Muscle of leg (tissue), 11 donors: ENCODE measurements around the gene ZBTB34. TPM values are rescaled to one million over a fixed set of nuclear protein-coding genes. Genes with fewer than 3 reads are reported as not detected.

ENCODE experiments used
- DNase-seq: peaks from one replicate; pipeline ENCODE4 v3.0.0; 2013
- H3K27ac ChIP-seq: one replicate; pipeline ENCODE4 v1.5.1; 2013; ENCODE audit warnings: mild to moderate bottlenecking, low read length, control low read depth
- H3K27me3 ChIP-seq: one replicate; pipeline ENCODE4 v1.6.1; 2013; ENCODE audit warnings: low read length; ENCODE audit not compliant: control insufficient read depth, insufficient read depth
- H3K36me3 ChIP-seq: one replicate; pipeline ENCODE4 v1.6.1; 2013; ENCODE audit warnings: low read length; ENCODE audit not compliant: control insufficient read depth, insufficient read depth
- H3K4me1 ChIP-seq: one replicate; pipeline ENCODE4 v1.6.1; 2013; ENCODE audit warnings: low read length; ENCODE audit not compliant: control insufficient read depth, insufficient read depth
- H3K4me3 ChIP-seq: one replicate; pipeline ENCODE4 v1.5.1; 2013; ENCODE audit warnings: low read length, control low read depth
- H3K9me3 ChIP-seq: replicated peaks from 2 replicates; pipeline ENCODE4 v1.6.1; 2013; ENCODE audit warnings: low read depth, low read length; ENCODE audit not compliant: control insufficient read depth
- WGBS: methylation state at CpG from one replicate; pipeline ENCODE4 v1.1.5; 2013; ENCODE audit warnings: missing lambda C conversion rate; ENCODE audit not compliant: insufficient coverage; 5-methylcytosine and 5-hydroxymethylcytosine counted together
- polyA plus RNA-seq, 8 donors: library from polyadenylated mRNA; unstranded; fragments of 120-200 nt; gene quantifications; one replicate each; pipeline versions ENCODE4 v1.2.1 to v1.2.3, GENCODE V29; 2013; ENCODE audit warnings: inconsistent platforms in 1 of 8, low replicate concordance in 1 of 8; ENCODE audit not compliant: insufficient read length in 8 of 8, insufficient read depth in 1 of 8
- total RNA-seq: library from RNA; stranded (reverse); fragments of 120-200 nt; gene quantifications from one replicate; pipeline ENCODE4 v1.2.4, GENCODE V29; 2013

Gene ZBTB34
- total and polyA plus RNA-seq, 9 donors, result 8.4 to 13.7 (median 10.3) TPM

- Histone ChIP-seq H3K27ac (no peak overlapping the region), H3K4me1 (peaks cover 5% of the 10 kb centered on the region), H3K36me3 (peaks cover 16% of the 10 kb centered on the region), H3K9me3 (no peaks in the 10 kb centered on the region), H3K4me3 (no peak overlapping the region), H3K27me3 (no peaks in the 10 kb centered on the region)
- WGBS, result 75% methylated on average over 4 of the region's 6 CpGs
- no peak for DNase-seq
Measured at GRCh38 chr9:126885131-126885641, 24.7 kb downstream of the ZBTB34 start.

- Histone ChIP-seq H3K4me3 (no peak overlapping the region), H3K9me3 (no peaks in the 10 kb centered on the region), H3K4me1 (peaks cover 2% of the 10 kb centered on the region), H3K27ac (no peak overlapping the region), H3K27me3 (no peaks in the 10 kb centered on the region), H3K36me3 (peaks cover 9% of the 10 kb centered on the region)
- WGBS, result 42% methylated on average over 15 of the region's 23 CpGs
- no peak for DNase-seq
Measured at GRCh38 chr9:126886034-126886822, 25.8 kb downstream of the ZBTB34 start.

- DNase-seq, result no peak
- no peak overlapping the region for H3K27ac ChIP-seq
- no peaks in the 10 kb centered on the region for H3K9me3 ChIP-seq
- H3K4me3 ChIP-seq, result no peak overlapping the region
- peaks cover 2% of the 10 kb centered on the region for H3K4me1 ChIP-seq
- H3K36me3 ChIP-seq, result peaks cover 9% of the 10 kb centered on the region
- WGBS, result 85% methylated on average over 10 of the region's 10 CpGs
- H3K27me3 ChIP-seq, result no peaks in the 10 kb centered on the region
Measured at GRCh38 chr9:126886897-126887296, 26.5 kb downstream of the ZBTB34 start.

- no CpG with 5 or more reads among the region's 3 CpGs for WGBS
- Histone ChIP-seq H3K36me3 (no peaks in the 10 kb centered on the region), H3K27ac (no peak overlapping the region), H3K9me3 (no peaks in the 10 kb centered on the region), H3K27me3 (no peaks in the 10 kb centered on the region), H3K4me3 (no peak overlapping the region), H3K4me1 (no peaks in the 10 kb centered on the region)
- DNase-seq, result no peak
Measured at GRCh38 chr9:126891676-126892075, 31.2 kb downstream of the ZBTB34 start.

GRCh38 chr9:126893079-126893478, 32.6 kb downstream of the ZBTB34 start:
- Histone ChIP-seq H3K9me3 (no peaks in the 10 kb centered on the region), H3K36me3 (no peaks in the 10 kb centered on the region), H3K4me3 (no peak overlapping the region), H3K4me1 (no peaks in the 10 kb centered on the region), H3K27me3 (no peaks in the 10 kb centered on the region), H3K27ac (no peak overlapping the region)
- 31% methylated on average over 5 of the region's 5 CpGs for whole genome bisulfite sequencing
- DNase-seq, result no peak

GRCh38 chr9:126894052-126894603, 33.7 kb downstream of the ZBTB34 start:
- 64% methylated on average over 4 of the region's 4 CpGs for WGBS

GRCh38 chr9:126902210-126902609, 41.8 kb downstream of the ZBTB34 start:
- H3K36me3 ChIP-seq, result no peaks in the 10 kb centered on the region
- H3K27ac ChIP-seq, result no peak overlapping the region
- H3K27me3 ChIP-seq, result peaks cover 2% of the 10 kb centered on the region
- 83% methylated on average over 1 of the region's 3 CpGs for WGBS
- H3K9me3 ChIP-seq, result peaks cover 8% of the 10 kb centered on the region
- H3K4me3 ChIP-seq, result no peak overlapping the region
- no peak for DNase-seq
- H3K4me1 ChIP-seq, result no peaks in the 10 kb centered on the region

More at GRCh38 chr9:126894052-126894603, 33.7 kb downstream of the ZBTB34 start:
- Histone ChIP-seq H3K27ac (no peak overlapping the region), H3K4me3 (no peak overlapping the region), H3K36me3 (no peaks in the 10 kb centered on the region), H3K4me1 (no peaks in the 10 kb centered on the region), H3K27me3 (no peaks in the 10 kb centered on the region), H3K9me3 (no peaks in the 10 kb centered on the region)
- DNase-seq, result no peak

GRCh38 chr9:126904586-126904985, 44.1 kb downstream of the ZBTB34 start:
- Histone ChIP-seq H3K4me1 (no peaks in the 10 kb centered on the region), H3K27me3 (peaks cover 2% of the 10 kb centered on the region), H3K27ac (no peak overlapping the region), H3K4me3 (no peak overlapping the region), H3K36me3 (no peaks in the 10 kb centered on the region), H3K9me3 (peaks cover 8% of the 10 kb centered on the region)
- 57% methylated on average over 1 of the region's 3 CpGs for WGBS
- DNase-seq, result no peak

GRCh38 chr9:126906091-126906490, 45.7 kb downstream of the ZBTB34 start:
- H3K36me3 ChIP-seq, result no peaks in the 10 kb centered on the region
- H3K9me3 ChIP-seq, result peaks cover 7% of the 10 kb centered on the region
- no peaks in the 10 kb centered on the region for H3K4me1 ChIP-seq
- H3K27me3 ChIP-seq, result peaks cover 2% of the 10 kb centered on the region
- 62% methylated on average over 5 of the region's 6 CpGs for WGBS
- H3K27ac ChIP-seq, result no peak overlapping the region
- H3K4me3 ChIP-seq, result no peak overlapping the region
- DNase-seq, result no peak

GRCh38 chr9:126907058-126907457, 46.6 kb downstream of the ZBTB34 start:
- H3K27ac ChIP-seq, result no peak overlapping the region
- peaks cover 2% of the 10 kb centered on the region for H3K27me3 ChIP-seq
- H3K4me3 ChIP-seq, result no peak overlapping the region
- WGBS, result 58% methylated on average over 2 of the region's 2 CpGs
- H3K36me3 ChIP-seq, result no peaks in the 10 kb centered on the region
- H3K9me3 ChIP-seq, result peaks cover under 1% of the 10 kb centered on the region
- H3K4me1 ChIP-seq, result no peaks in the 10 kb centered on the region
- no peak for DNase-seq
